ENCODE measurements around the gene FABP3.

Gene FABP3

DNA sequence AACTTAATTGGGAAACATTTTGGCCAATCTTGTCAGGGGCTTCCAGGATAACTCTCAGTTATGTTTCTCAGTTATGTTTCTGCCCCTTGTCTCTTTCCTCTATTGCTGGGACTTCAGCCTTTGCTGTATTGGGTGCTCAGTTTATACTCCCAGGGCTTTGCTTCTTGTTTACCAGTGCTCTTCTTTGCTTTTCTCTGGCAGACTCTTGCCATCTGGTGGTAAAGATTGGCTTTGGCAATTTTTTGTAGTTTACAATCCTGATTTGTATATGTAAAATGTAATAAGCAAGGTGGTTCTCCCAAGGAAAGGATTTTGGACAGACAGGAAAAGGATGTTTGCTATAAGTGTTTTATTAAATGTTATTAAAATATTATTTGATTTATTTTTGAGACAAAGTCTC, 37.9 kb downstream of the FABP3 start:
- Histone ChIP-seq H3K36me3 (ENCODE audit: insufficient read depth, low read length) (0 out of 2 replicates have a peak, but pooled peaks cover 3% of the 10 kb centered on the region), H3K4me1 (ENCODE audit: insufficient read depth, low read length, severe bottlenecking) (no peaks in the 10 kb centered on the region), H3K4me2 (ENCODE audit: low read length) (no peak overlapping the region), H3F3A (ENCODE audit: insufficient read depth, low read length) (no peaks in the 10 kb centered on the region), H2AFZ (ENCODE audit: low read length) (no peak overlapping the region), H3K27me3 (ENCODE audit: insufficient read depth, low read length) (no peaks in the 10 kb centered on the region), H3K79me2 (ENCODE audit: insufficient read depth, low read length) (0 out of 2 replicates have a peak, but pooled peaks cover 2% of the 10 kb centered on the region), H3K27ac (ENCODE audit: low read depth, low read length, poor library complexity, severe bottlenecking) (no peak overlapping the region), H3K9ac (ENCODE audit: low read length) (no peak overlapping the region), H3K4me3 (ENCODE audit: low read depth, low read length, poor library complexity, severe bottlenecking) (no peak overlapping the region), H3K9me2 (ENCODE audit: low read depth, low read length) (no peaks in the 10 kb centered on the region), H3K9me3 (ENCODE audit: low read length) (no peaks in the 10 kb centered on the region), H4K20me1 (ENCODE audit: insufficient read depth, low read length) (no peaks in the 10 kb centered on the region)
- no peak for TF ChIP-seq EZH2 (IDR thresholded peaks at IDR 0.05; ENCODE audit: borderline replicate concordance, low read length)
- TF ChIP-seq, protein P1, sequence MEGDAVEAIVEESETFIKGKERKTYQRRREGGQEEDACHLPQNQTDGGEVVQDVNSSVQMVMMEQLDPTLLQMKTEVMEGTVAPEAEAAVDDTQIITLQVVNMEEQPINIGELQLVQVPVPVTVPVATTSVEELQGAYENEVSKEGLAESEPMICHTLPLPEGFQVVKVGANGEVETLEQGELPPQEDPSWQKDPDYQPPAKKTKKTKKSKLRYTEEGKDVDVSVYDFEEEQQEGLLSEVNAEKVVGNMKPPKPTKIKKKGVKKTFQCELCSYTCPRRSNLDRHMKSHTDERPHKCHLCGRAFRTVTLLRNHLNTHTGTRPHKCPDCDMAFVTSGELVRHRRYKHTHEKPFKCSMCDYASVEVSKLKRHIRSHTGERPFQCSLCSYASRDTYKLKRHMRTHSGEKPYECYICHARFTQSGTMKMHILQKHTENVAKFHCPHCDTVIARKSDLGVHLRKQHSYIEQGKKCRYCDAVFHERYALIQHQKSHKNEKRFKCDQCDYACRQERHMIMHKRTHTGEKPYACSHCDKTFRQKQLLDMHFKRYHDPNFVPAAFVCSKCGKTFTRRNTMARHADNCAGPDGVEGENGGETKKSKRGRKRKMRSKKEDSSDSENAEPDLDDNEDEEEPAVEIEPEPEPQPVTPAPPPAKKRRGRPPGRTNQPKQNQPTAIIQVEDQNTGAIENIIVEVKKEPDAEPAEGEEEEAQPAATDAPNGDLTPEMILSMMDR (IDR thresholded peaks at IDR 0.05; ENCODE audit: low read length): peak; percentile 52

DNA sequence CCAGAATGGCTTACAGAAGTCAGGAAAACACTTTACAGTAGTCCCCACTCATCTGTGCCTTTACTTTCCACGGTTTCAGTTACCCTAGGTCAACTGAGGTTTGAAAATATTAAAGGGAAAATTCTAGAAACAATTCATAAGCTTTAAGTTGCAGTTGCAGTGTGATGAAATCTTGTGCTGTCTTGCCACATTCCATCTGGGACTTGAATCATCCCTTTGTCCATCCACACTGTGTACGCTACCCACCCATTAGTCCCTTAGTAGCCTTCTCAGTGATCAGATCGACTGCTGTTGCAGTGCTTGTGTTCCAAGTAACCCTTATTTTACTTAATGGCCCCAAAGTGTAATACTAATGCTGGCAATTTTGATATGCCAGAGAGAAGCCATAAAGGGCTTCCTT, 45.5 kb downstream of the FABP3 start:
- Histone ChIP-seq H3K27me3 (ENCODE audit: insufficient read depth, low read length) (no peaks in the 10 kb centered on the region), H3K4me1 (ENCODE audit: insufficient read depth, low read length, severe bottlenecking) (no peaks in the 10 kb centered on the region), H3K4me3 (ENCODE audit: low read depth, low read length, poor library complexity, severe bottlenecking) (no peak overlapping the region), H3K4me2 (ENCODE audit: low read length) (no peak overlapping the region), H3K36me3 (ENCODE audit: insufficient read depth, low read length) (peaks cover 8% of the 10 kb centered on the region; the same call in 1 of the 2 replicates), H3K79me2 (ENCODE audit: insufficient read depth, low read length) (no peaks in the 10 kb centered on the region), H3F3A (ENCODE audit: insufficient read depth, low read length) (no peaks in the 10 kb centered on the region), H4K20me1 (ENCODE audit: insufficient read depth, low read length) (no peaks in the 10 kb centered on the region), H3K27ac (ENCODE audit: low read depth, low read length, poor library complexity, severe bottlenecking) (no peak overlapping the region), H3K9ac (ENCODE audit: low read length) (no peak overlapping the region), H3K9me3 (ENCODE audit: low read length) (no peaks in the 10 kb centered on the region), H2AFZ (ENCODE audit: low read length) (no peak overlapping the region), H3K9me2 (ENCODE audit: low read depth, low read length) (no peaks in the 10 kb centered on the region)
- no peak for TF ChIP-seq EZH2 (IDR thresholded peaks at IDR 0.05; ENCODE audit: borderline replicate concordance, low read length)

DNA sequence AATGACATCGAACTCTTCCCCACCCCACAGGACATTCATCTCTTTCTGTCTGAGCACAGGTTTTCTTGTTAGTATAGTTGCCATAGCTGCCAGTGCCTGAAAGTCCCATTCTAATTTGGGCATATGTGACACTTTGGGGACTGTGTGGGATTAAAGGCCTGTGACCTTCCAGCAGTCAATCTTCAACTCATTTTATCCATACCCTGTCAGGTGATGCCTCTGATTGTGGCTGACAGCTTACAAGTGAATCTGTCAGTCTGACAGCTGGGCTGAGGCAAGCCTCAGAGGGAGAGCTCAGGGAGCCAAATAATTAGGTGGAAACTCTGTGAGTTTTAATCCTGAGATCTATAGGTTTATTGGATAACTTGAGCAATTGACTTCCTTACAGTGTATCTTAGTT, 46.4 kb downstream of the FABP3 start:
- H3K27me3 ChIP-seq (ENCODE audit: insufficient read depth, low read length): no peaks in the 10 kb centered on the region
- H4K20me1 ChIP-seq (ENCODE audit: insufficient read depth, low read length): no peaks in the 10 kb centered on the region
- no peak overlapping the region for H3K9ac ChIP-seq (ENCODE audit: low read length)
- H3K4me2 ChIP-seq (ENCODE audit: low read length): no peak overlapping the region
- H3K9me3 ChIP-seq (ENCODE audit: low read length): no peaks in the 10 kb centered on the region
- no peak overlapping the region for H2AFZ ChIP-seq (ENCODE audit: low read length)
- H3K9me2 ChIP-seq (ENCODE audit: low read depth, low read length): no peaks in the 10 kb centered on the region
- TF ChIP-seq, protein P1 (IDR thresholded peaks at IDR 0.05; ENCODE audit: low read length): no peak
- no peak for TF ChIP-seq EZH2 (IDR thresholded peaks at IDR 0.05; ENCODE audit: borderline replicate concordance, low read length)
- peaks cover 18% of the 10 kb centered on the region for H3K36me3 ChIP-seq (ENCODE audit: insufficient read depth, low read length)
- no peaks in the 10 kb centered on the region for H3K79me2 ChIP-seq (ENCODE audit: insufficient read depth, low read length)
- no peak overlapping the region for H3K27ac ChIP-seq (ENCODE audit: low read depth, low read length, poor library complexity, severe bottlenecking)
- no peak overlapping the region for H3K4me3 ChIP-seq (ENCODE audit: low read depth, low read length, poor library complexity, severe bottlenecking)
- no peaks in the 10 kb centered on the region for H3F3A ChIP-seq (ENCODE audit: insufficient read depth, low read length)
- H3K4me1 ChIP-seq (ENCODE audit: insufficient read depth, low read length, severe bottlenecking): no peaks in the 10 kb centered on the region

DNA sequence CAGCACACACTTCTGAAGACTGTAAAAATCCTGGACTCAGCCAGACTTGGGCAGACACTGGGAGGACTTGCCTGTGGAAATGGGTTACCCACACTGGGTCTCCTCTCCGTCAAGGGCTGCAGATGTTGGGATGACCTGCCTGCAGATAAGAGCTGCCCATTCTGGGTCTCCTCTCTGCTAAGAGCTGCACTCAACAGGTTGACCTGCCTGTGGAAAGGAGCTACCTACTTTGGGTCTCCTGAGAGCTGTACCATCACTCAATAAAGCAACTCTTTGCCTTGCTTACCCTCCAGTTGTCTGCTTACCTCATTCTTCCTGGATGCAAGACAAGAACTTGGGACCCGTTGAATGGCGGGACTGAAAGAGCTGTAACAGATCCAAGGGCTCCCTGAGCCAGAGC, 47.9 kb downstream of the FABP3 start:
- no peak overlapping the region for H3K27ac ChIP-seq (ENCODE audit: low read depth, low read length, poor library complexity, severe bottlenecking)
- no peak overlapping the region for H3K4me3 ChIP-seq (ENCODE audit: low read depth, low read length, poor library complexity, severe bottlenecking)
- H3K27me3 ChIP-seq (ENCODE audit: insufficient read depth, low read length): no peaks in the 10 kb centered on the region
- no peaks in the 10 kb centered on the region for H3K9me3 ChIP-seq (ENCODE audit: low read length)
- no peaks in the 10 kb centered on the region for H3K4me1 ChIP-seq (ENCODE audit: insufficient read depth, low read length, severe bottlenecking)
- H3K79me2 ChIP-seq (ENCODE audit: insufficient read depth, low read length): no peaks in the 10 kb centered on the region
- no peaks in the 10 kb centered on the region for H4K20me1 ChIP-seq (ENCODE audit: insufficient read depth, low read length)
- no peak for TF ChIP-seq EZH2 (IDR thresholded peaks at IDR 0.05; ENCODE audit: borderline replicate concordance, low read length)
- TF ChIP-seq, protein P1 (IDR thresholded peaks at IDR 0.05; ENCODE audit: low read length): no peak
- no peak overlapping the region for H3K4me2 ChIP-seq (ENCODE audit: low read length)
- no peaks in the 10 kb centered on the region for H3K9me2 ChIP-seq (ENCODE audit: low read depth, low read length)
- no peak overlapping the region for H3K9ac ChIP-seq (ENCODE audit: low read length)
- peaks cover 32% of the 10 kb centered on the region for H3K36me3 ChIP-seq (ENCODE audit: insufficient read depth, low read length)
- no peak overlapping the region for H2AFZ ChIP-seq (ENCODE audit: low read length)
- H3F3A ChIP-seq (ENCODE audit: insufficient read depth, low read length): no peaks in the 10 kb centered on the region
